ENCODE data around the gene IL9. TPM values are rescaled to one million over a fixed set of nuclear protein-coding genes. Genes with fewer than 3 reads are reported as not detected.

IL9 gene
- not detected in 2 replicates for total RNA-seq

GRCh38 chr5:135895474-135896006, at the start of gene IL9:
Gene IL9 (minus strand): TSS chr5:135895841. CDS start chr5:135895816, 25 bp downstream.

Other genes starting within 250 kb of the IL9 start
- gene SLC25A48, start 61.2 kb downstream of the IL9 start, total RNA-seq: not detected in 2 replicates
- gene LECT2, start 59.1 kb upstream of the IL9 start, total RNA-seq: not detected in 2 replicates
- 178 and 182 TPM in 2 replicates for gene TGFBI, start 133.1 kb upstream of the IL9 start, total RNA-seq
- gene SMAD5, start 237.0 kb upstream of the IL9 start, total RNA-seq: 28.6 and 39.5 TPM in 2 replicates